SK-N-SH (cell line): ENCODE data around the gene MICAL2. TPM values are rescaled to one million over a fixed set of nuclear protein-coding genes. Genes with fewer than 3 reads are reported as not detected.
A peak's percentile ranks its signal among the peaks of the same experiment; 100 is the strongest.

ENCODE experiments used
- CTCF ChIA-PET: fragments of 300-600, 350-600 bp; formaldehyde crosslinking; extraction: SDS; loops from one replicate; lab custom pipeline; 2021; lab: Yijun Ruan, JAX
- POLR2A ChIA-PET: fragments of 350-600 bp; sonication (Branson Sonifier 250); formaldehyde crosslinking; extraction: SDS; loops from one replicate; lab custom pipeline; 2020; ENCODE audit warnings: antibody characterized with exemption, inconsistent platforms; lab: Yijun Ruan, JAX
- DNase-seq: peaks from one replicate; pipeline ENCODE4 v3.0.0; 2012
- H2AFZ ChIP-seq: fragments of 200-600 bp; sonication (generic); 2 replicates; pipeline ENCODE4 v1.8.1; 2016; ENCODE audit warnings: antibody characterized with exemption, mild to moderate bottlenecking, low read depth
- H3F3A ChIP-seq: fragments of 200-600 bp; sonication (generic); replicated peaks from 2 replicates; pipeline ENCODE3; 2016; ENCODE audit warnings: antibody characterized with exemption, mild to moderate bottlenecking; ENCODE audit not compliant: insufficient read depth
- H3K27ac ChIP-seq, 2 experiments: fragments of 200-500 bp in 1 of 2; fragments of 200-600 bp in 1 of 2; sonication (Bioruptor generic) in 1 of 2; sonication (generic), shearing (Covaris generic) in 1 of 2; 2 replicates each; pipeline versions ENCODE4 v1.5.1 to v1.6.1; 2014 to 2016; ENCODE audit warnings: low read depth in 2 of 2, inconsistent platforms in 1 of 2, low read length in 1 of 2, mild to moderate bottlenecking in 1 of 2, mixed read lengths in 1 of 2
- H3K27me3 ChIP-seq: fragments of 200-600 bp; sonication (generic), shearing (Covaris generic); 2 replicates; pipeline ENCODE4 v1.6.1; 2016; ENCODE audit warnings: mixed run types; ENCODE audit not compliant: insufficient read depth
- H3K36me3 ChIP-seq, 2 experiments: fragments of 200-500 bp in 1 of 2; fragments of 200-600 bp in 1 of 2; sonication (Bioruptor generic) in 1 of 2; sonication (generic) in 1 of 2; replicated peaks in 1 of 2; 2 replicates each; pipeline versions ENCODE3 to v1.5.1; 2014 to 2016; ENCODE audit warnings: low read length in 1 of 2, mild to moderate bottlenecking in 1 of 2; ENCODE audit not compliant: insufficient read depth in 2 of 2, control insufficient read depth in 1 of 2
- H3K4me1 ChIP-seq, 2 experiments: fragments of 200-500 bp in 1 of 2; fragments of 200-600 bp in 1 of 2; sonication (Bioruptor generic) in 1 of 2; sonication (generic), shearing (Covaris generic) in 1 of 2; 2 replicates each; pipeline versions ENCODE4 v1.5.1 to v1.6.1; 2014 to 2016; ENCODE audit warnings: low read depth in 1 of 2, low read length in 1 of 2, mixed run types in 1 of 2; ENCODE audit not compliant: insufficient read depth in 2 of 2, control insufficient read depth in 1 of 2
- H3K4me2 ChIP-seq: fragments of 200-600 bp; sonication (generic), shearing (Covaris generic); 2 replicates; pipeline ENCODE4 v1.6.1; 2017; ENCODE audit warnings: mixed run types
- H3K4me3 ChIP-seq, 2 experiments: fragments of 200-500 bp in 1 of 2; fragments of 200-600 bp in 1 of 2; sonication (Bioruptor generic) in 1 of 2; sonication (generic), shearing (Covaris generic) in 1 of 2; 2 replicates each; pipeline versions ENCODE4 v1.5.1 to v1.8.1; 2014 to 2016; ENCODE audit warnings: low read depth in 2 of 2, inconsistent platforms in 1 of 2, low read length in 1 of 2, mild to moderate bottlenecking in 1 of 2, mixed read lengths in 1 of 2, moderate library complexity in 1 of 2
- H3K79me2 ChIP-seq: fragments of 200-600 bp; sonication (generic); 2 replicates; pipeline ENCODE4 v1.8.1; 2017; ENCODE audit warnings: mild to moderate bottlenecking; ENCODE audit not compliant: insufficient read depth
- H3K9ac ChIP-seq: fragments of 200-600 bp; sonication (generic); 2 replicates; pipeline ENCODE4 v1.6.1; 2017; ENCODE audit warnings: mixed run types
- H3K9me2 ChIP-seq: fragments of 200-600 bp; sonication (generic); 2 replicates; pipeline ENCODE4 v1.6.1; 2017; ENCODE audit warnings: mixed run types
- H3K9me3 ChIP-seq: fragments of 200-600 bp; sonication (generic); 2 replicates; pipeline ENCODE4 v1.6.1; 2017; ENCODE audit warnings: mixed run types, mild to moderate bottlenecking, moderate library complexity
- H4K20me1 ChIP-seq: fragments of 200-600 bp; sonication (generic); 2 replicates; pipeline ENCODE4 v1.6.1; 2017; ENCODE audit warnings: mild to moderate bottlenecking, mixed run types; ENCODE audit not compliant: insufficient read depth
- CHD2 ChIP-seq: fragments of 150-350 bp; IDR thresholded peaks from 2 replicates; pipeline ENCODE4 v1.6.1; 2018; ENCODE audit warnings: low read length; ENCODE audit not compliant: partially characterized antibody
- ELF1 ChIP-seq: IDR thresholded peaks from 2 replicates; pipeline ENCODE4 v1.4.0; 2012
- EP300 ChIP-seq, 2 experiments: IDR thresholded peaks; 2 replicates each; pipeline versions ENCODE4 v1.4.0 to v1.6.1; 2012; ENCODE audit warnings: borderline replicate concordance in 1 of 2, low read depth in 1 of 2, low read length in 1 of 2
- EZH2phosphoT487 ChIP-seq: fragments of 200-600 bp; sonication (generic); IDR thresholded peaks from 2 replicates; pipeline ENCODE4 v1.6.1; 2017; ENCODE audit warnings: low read depth, mixed run types, mild to moderate bottlenecking, antibody characterized with exemption, moderate library complexity, borderline replicate concordance
- FOSL2 ChIP-seq: IDR thresholded peaks from 2 replicates; pipeline ENCODE4 v1.4.0; 2012; ENCODE audit warnings: low read depth, mild to moderate bottlenecking, moderate library complexity, borderline replicate concordance
- FOXJ3 ChIP-seq: sonication (generic); formaldehyde crosslinking; IDR thresholded peaks from 2 replicates; pipeline ENCODE4 v1.5.1; 2020; ENCODE audit warnings: mild to moderate bottlenecking, missing genetic modification reagents
- FOXM1 ChIP-seq: IDR thresholded peaks from 2 replicates; pipeline ENCODE4 v1.4.0; 2012; ENCODE audit warnings: low read depth, mild to moderate bottlenecking
- GABPA ChIP-seq: IDR thresholded peaks from 2 replicates; pipeline ENCODE4 v1.4.0; 2012; ENCODE audit warnings: low read depth, mild to moderate bottlenecking
- JUND ChIP-seq: IDR thresholded peaks from 2 replicates; pipeline ENCODE4 v1.4.0; 2012
- MEF2A ChIP-seq: IDR thresholded peaks from 2 replicates; pipeline ENCODE4 v1.4.0; 2012; ENCODE audit warnings: low read depth, borderline replicate concordance
- MXI1 ChIP-seq: IDR thresholded peaks from 2 replicates; pipeline ENCODE4 v1.6.1; 2012; ENCODE audit warnings: mild to moderate bottlenecking, low read depth, low read length, improper control_type of control experiment
- NFIC ChIP-seq: IDR thresholded peaks from 2 replicates; pipeline ENCODE4 v1.4.0; 2012; ENCODE audit warnings: borderline replicate concordance
- NRF1 ChIP-seq: IDR thresholded peaks from 2 replicates; pipeline ENCODE4 v1.6.1; 2012; ENCODE audit warnings: low read depth, mild to moderate bottlenecking, low read length
- RAD21 ChIP-seq: IDR thresholded peaks from 2 replicates; pipeline ENCODE4 v1.6.1; 2012; ENCODE audit warnings: mild to moderate bottlenecking, low read length
- RCOR1 ChIP-seq: fragments of 150-350 bp; IDR thresholded peaks from 2 replicates; pipeline ENCODE4 v1.6.1; 2017; ENCODE audit warnings: antibody characterized with exemption, low read length
- RXRA ChIP-seq: IDR thresholded peaks from 2 replicates; pipeline ENCODE4 v1.4.0; 2012; ENCODE audit warnings: low read depth, mild to moderate bottlenecking, borderline replicate concordance
- SIN3A ChIP-seq: IDR thresholded peaks from 2 replicates; pipeline ENCODE4 v1.6.1; 2012; ENCODE audit warnings: low read depth, mild to moderate bottlenecking, low read length, moderate library complexity, borderline replicate concordance
- TAF1 ChIP-seq: IDR thresholded peaks from 2 replicates; pipeline ENCODE4 v1.6.1; 2012; ENCODE audit warnings: low read depth, mild to moderate bottlenecking, low read length, moderate library complexity, borderline replicate concordance
- TEAD4 ChIP-seq: IDR thresholded peaks from 2 replicates; pipeline ENCODE4 v1.4.0; 2012; ENCODE audit warnings: mild to moderate bottlenecking, borderline replicate concordance; ENCODE audit not compliant: insufficient read depth
- YY1 ChIP-seq: IDR thresholded peaks from 2 replicates; pipeline ENCODE4 v1.4.0; 2012; ENCODE audit warnings: low read depth, mild to moderate bottlenecking
- WGBS: methylation state at CpG from one replicate; pipeline ENCODE4 v1.1.6; 2017; ENCODE audit warnings: low lambda C conversion rate; 5-methylcytosine and 5-hydroxymethylcytosine counted together
- polyA plus RNA-seq, 3 experiments: library from polyadenylated mRNA; depleted of rRNA; stranded (reverse); fragments of >200 nt; gene quantifications; 2 replicates each; pipeline ENCODE4 v1.2.3, GENCODE V29; 2012
- TF ChIP-seq, protein P1 (sequence below): IDR thresholded peaks from 2 replicates; pipeline ENCODE4 v1.4.0; 2012; ENCODE audit warnings: low read depth, borderline replicate concordance
- TF ChIP-seq, protein P2 (sequence below): IDR thresholded peaks from 2 replicates; pipeline ENCODE4 v1.4.0; 2012; ENCODE audit warnings: low read depth
- TF ChIP-seq, protein P3 (sequence below): fragments of 200-600 bp; sonication (generic); IDR thresholded peaks from 2 replicates; pipeline ENCODE4 v1.6.1; 2017; ENCODE audit warnings: antibody characterized with exemption, mild to moderate bottlenecking, moderate library complexity
- TF ChIP-seq, protein P4 (sequence below): IDR thresholded peaks from 2 replicates; pipeline ENCODE4 v1.6.1; 2012; ENCODE audit warnings: mild to moderate bottlenecking, low read depth, low read length, moderate library complexity
- TF ChIP-seq, protein P5 (sequence below): fragments of 150-350 bp; IDR thresholded peaks from 2 replicates; pipeline ENCODE4 v1.6.1; 2016; ENCODE audit warnings: mild to moderate bottlenecking, low read depth, low read length

MICAL2 gene
- polyA plus RNA-seq, 1 of the 3 experiments (the other 2 are of a cell fraction): 54.6 TPM

DNA sequence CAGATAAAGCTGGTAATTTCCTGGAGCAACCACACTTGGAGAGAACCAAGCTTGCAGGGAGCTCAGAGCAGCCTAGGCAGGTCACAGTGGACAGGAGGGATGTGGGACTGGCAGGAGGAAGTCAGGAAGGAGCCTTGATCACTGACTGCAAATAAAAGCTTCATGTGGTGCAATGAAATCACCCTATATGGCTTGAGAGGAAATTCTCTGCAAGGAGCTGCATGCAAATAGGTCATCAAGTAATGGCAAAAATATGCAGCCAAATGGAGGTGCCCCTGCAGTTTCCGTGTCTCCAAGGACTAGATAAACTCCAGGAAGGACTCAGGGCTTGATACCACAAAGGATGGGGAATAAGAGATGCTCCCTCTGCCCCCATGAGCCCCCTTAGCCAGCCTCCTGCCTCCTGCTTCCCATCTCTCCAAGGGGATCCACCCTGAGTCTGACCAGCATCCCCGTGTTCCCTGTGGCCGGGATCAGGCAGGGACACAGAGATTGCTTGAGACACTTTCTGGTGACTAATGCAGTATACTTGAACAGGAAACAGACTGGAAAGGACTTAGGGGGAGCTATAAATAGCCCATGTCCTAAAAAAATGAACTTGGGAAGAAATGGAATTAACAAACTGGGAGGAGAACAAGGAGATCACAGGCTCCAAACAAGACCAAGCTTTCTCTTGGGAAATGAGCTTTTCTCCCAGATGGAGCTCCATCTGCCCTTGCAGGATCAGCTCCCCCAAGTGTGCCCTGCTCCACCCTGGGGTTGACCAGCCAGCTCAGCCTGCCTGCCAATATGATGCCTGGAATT is 23.9 kb upstream of the MICAL2 start:
- CTCF ChIA-PET: interaction anchor here (1.0 to 2.0 kb wide), 3 partner anchors 39 to 195 kb away, joined by 3 to 5 read pairs (median 4); no protein-coding TSS in a partner anchor
- WGBS: 0% methylated on average over 3 of the region's 3 CpGs
- TF ChIP-seq GABPA (peak; percentile 22; the same call in 1 of the 2 replicates), NFIC (peak; percentile 40; the same call in 1 of the 2 replicates), YY1 (peak; percentile 58; the same call in 1 of the 2 replicates), EP300 (IDR thresholded peaks at IDR 0.05; ENCODE audit: borderline replicate concordance in 1 of 2, low read depth in 1 of 2, low read length in 1 of 2) (peak in 1 of 2 experiments; percentile 71; a peak in 2 of 4 replicates), FOXJ3 (no peak), MXI1 (no peak), CHD2 (no peak), NRF1 (no peak), RCOR1 (no peak), TAF1 (peak; percentile 26), FOXM1 (peak; percentile 73; the same call in 1 of the 2 replicates), SIN3A (no peak), RAD21 (no peak), ELF1 (no peak; the same call in none of the 2 replicates), JUND (peak; percentile 91), MEF2A (peak; percentile 98), RXRA (peak; percentile 86), EZH2phosphoT487 (no peak), TEAD4 (peak; percentile 51; the same call in 1 of the 2 replicates), FOSL2 (peak; percentile 83)
- TF ChIP-seq, protein P1, sequence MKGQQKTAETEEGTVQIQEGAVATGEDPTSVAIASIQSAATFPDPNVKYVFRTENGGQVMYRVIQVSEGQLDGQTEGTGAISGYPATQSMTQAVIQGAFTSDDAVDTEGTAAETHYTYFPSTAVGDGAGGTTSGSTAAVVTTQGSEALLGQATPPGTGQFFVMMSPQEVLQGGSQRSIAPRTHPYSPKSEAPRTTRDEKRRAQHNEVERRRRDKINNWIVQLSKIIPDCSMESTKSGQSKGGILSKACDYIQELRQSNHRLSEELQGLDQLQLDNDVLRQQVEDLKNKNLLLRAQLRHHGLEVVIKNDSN: 0 out of 2 replicates have a peak, but pooled peaks have one; percentile 22
- TF ChIP-seq, protein P2, sequence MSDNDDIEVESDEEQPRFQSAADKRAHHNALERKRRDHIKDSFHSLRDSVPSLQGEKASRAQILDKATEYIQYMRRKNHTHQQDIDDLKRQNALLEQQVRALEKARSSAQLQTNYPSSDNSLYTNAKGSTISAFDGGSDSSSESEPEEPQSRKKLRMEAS: 0 out of 2 replicates have a peak, but pooled peaks have one; percentile 38
- TF ChIP-seq, protein P3, sequence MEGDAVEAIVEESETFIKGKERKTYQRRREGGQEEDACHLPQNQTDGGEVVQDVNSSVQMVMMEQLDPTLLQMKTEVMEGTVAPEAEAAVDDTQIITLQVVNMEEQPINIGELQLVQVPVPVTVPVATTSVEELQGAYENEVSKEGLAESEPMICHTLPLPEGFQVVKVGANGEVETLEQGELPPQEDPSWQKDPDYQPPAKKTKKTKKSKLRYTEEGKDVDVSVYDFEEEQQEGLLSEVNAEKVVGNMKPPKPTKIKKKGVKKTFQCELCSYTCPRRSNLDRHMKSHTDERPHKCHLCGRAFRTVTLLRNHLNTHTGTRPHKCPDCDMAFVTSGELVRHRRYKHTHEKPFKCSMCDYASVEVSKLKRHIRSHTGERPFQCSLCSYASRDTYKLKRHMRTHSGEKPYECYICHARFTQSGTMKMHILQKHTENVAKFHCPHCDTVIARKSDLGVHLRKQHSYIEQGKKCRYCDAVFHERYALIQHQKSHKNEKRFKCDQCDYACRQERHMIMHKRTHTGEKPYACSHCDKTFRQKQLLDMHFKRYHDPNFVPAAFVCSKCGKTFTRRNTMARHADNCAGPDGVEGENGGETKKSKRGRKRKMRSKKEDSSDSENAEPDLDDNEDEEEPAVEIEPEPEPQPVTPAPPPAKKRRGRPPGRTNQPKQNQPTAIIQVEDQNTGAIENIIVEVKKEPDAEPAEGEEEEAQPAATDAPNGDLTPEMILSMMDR: no peak
- TF ChIP-seq, protein P4, sequence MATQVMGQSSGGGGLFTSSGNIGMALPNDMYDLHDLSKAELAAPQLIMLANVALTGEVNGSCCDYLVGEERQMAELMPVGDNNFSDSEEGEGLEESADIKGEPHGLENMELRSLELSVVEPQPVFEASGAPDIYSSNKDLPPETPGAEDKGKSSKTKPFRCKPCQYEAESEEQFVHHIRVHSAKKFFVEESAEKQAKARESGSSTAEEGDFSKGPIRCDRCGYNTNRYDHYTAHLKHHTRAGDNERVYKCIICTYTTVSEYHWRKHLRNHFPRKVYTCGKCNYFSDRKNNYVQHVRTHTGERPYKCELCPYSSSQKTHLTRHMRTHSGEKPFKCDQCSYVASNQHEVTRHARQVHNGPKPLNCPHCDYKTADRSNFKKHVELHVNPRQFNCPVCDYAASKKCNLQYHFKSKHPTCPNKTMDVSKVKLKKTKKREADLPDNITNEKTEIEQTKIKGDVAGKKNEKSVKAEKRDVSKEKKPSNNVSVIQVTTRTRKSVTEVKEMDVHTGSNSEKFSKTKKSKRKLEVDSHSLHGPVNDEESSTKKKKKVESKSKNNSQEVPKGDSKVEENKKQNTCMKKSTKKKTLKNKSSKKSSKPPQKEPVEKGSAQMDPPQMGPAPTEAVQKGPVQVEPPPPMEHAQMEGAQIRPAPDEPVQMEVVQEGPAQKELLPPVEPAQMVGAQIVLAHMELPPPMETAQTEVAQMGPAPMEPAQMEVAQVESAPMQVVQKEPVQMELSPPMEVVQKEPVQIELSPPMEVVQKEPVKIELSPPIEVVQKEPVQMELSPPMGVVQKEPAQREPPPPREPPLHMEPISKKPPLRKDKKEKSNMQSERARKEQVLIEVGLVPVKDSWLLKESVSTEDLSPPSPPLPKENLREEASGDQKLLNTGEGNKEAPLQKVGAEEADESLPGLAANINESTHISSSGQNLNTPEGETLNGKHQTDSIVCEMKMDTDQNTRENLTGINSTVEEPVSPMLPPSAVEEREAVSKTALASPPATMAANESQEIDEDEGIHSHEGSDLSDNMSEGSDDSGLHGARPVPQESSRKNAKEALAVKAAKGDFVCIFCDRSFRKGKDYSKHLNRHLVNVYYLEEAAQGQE: no peak
- TF ChIP-seq, protein P5, sequence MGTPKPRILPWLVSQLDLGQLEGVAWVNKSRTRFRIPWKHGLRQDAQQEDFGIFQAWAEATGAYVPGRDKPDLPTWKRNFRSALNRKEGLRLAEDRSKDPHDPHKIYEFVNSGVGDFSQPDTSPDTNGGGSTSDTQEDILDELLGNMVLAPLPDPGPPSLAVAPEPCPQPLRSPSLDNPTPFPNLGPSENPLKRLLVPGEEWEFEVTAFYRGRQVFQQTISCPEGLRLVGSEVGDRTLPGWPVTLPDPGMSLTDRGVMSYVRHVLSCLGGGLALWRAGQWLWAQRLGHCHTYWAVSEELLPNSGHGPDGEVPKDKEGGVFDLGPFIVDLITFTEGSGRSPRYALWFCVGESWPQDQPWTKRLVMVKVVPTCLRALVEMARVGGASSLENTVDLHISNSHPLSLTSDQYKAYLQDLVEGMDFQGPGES: no peak

More for the DNA sequence above, 23.9 kb upstream of the MICAL2 start:
- Histone ChIP-seq H4K20me1 (no peaks in the 10 kb centered on the region), H2AFZ (no peak overlapping the region), H3K27me3 (no peaks in the 10 kb centered on the region), H3K9me2 (no peaks in the 10 kb centered on the region), H3K79me2 (peaks cover 28% of the 10 kb centered on the region; the same call in 1 of the 2 replicates), H3K9me3 (no peaks in the 10 kb centered on the region), H3K9ac (peak overlapping the region; percentile 100), H3K4me1 (peaks cover 6 to 52% of the 10 kb centered on the region in 2 experiments; a peak in 3 of 4 replicates), H3K36me3 (no peaks in the 10 kb centered on the region), H3K27ac (peak overlapping the region; percentile 90 to 100), H3K4me3 (peak overlapping the region; percentile 34 to 63; a peak in 3 of 4 replicates), H3F3A (peaks cover 69% of the 10 kb centered on the region), H3K4me2 (peak overlapping the region; percentile 92)
- POLR2A ChIA-PET: no interaction called here
- no peak for DNase-seq
